ENCODE measurements around the gene PWWP2B. TPM values are rescaled to one million over a fixed set of nuclear protein-coding genes. Genes with fewer than 3 reads are reported as not detected.
A peak's percentile ranks its signal among the peaks of the same experiment; 100 is the strongest.

The PWWP2B gene
- total and polyA plus RNA-seq, 2 of the 13 experiments (the other 11 are each of a cell fraction or from before 2014, with no cell fraction given): 2.3 to 4.7 TPM

GRCh38 chr10:132407846-132408278 lies 10.9 kb downstream of the PWWP2B start (continued):
- TF ChIP-seq ZNF687 (CRISPR knock-in tag; IDR thresholded peaks at IDR 0.05): peak; percentile 35; the same call in 1 of the 2 replicates
- TF ChIP-seq ZNF317 (CRISPR knock-in tag; IDR thresholded peaks at IDR 0.05): 0 out of 2 replicates have a peak, but pooled peaks have one; percentile 3
- no peak for TF ChIP-seq ZNF788 (CRISPR knock-in tag; IDR thresholded peaks at IDR 0.05; ENCODE audit: borderline replicate concordance)
- TF ChIP-seq GABPA (IDR thresholded peaks at IDR 0.05; ENCODE audit: low read depth, low read length): no peak
- peak; percentile 52; the same call in 1 of the 2 replicates for TF ChIP-seq GABPA (CRISPR knock-in tag; IDR thresholded peaks at IDR 0.05; ENCODE audit: low read depth)
- TF ChIP-seq RBFOX2 (IDR thresholded peaks at IDR 0.05; ENCODE audit: low read depth, low read length): 0 out of 2 replicates have a peak, but pooled peaks have one; percentile 9
- no peak for TF ChIP-seq IRF1 (CRISPR knock-in tag; IDR thresholded peaks at IDR 0.05; ENCODE audit: low read depth)
- no peak for TF ChIP-seq ZNF282 (IDR thresholded peaks at IDR 0.05; ENCODE audit: partially characterized antibody)

- ChIA-PET CTCF (ENCODE audit: low intra/inter-chr PET ratio, low total read pairs) (no interaction called here), POLR2A (interaction anchor here (1.1 kb wide), 1 partner anchor 11 kb away, joined by 3 read pairs; no protein-coding TSS in a partner anchor)
- H4K20me1 ChIP-seq (ENCODE audit: insufficient read depth, low read length): no peaks in the 10 kb centered on the region
- FAIRE-seq: no peak
- BruUV-seq (replicated peaks): no TSS peak
- in situ Hi-C loops (cut with HindIII; ENCODE audit: extremely low pct_ligation_motif_present, low pct_unique_long_range_greater_than_20kb): no loop called here
- no peak overlapping the region for H3K4me3 ChIP-seq (replicated peaks in 1 of 3; ENCODE audit: insufficient read depth in 1 of 3, low read depth in 2 of 3, low read length in 3 of 3)
- H3K9me3 ChIP-seq (ENCODE audit: low read length): no peaks in the 10 kb centered on the region
- H3K79me2 ChIP-seq (ENCODE audit: insufficient read depth, low read length): no peaks in the 10 kb centered on the region
- intact Hi-C loops (cut with micrococcal nuclease; ENCODE audit: unreplicated experiment): no loop called here
- H3K4me1 ChIP-seq (ENCODE audit: insufficient read depth, low read length): peaks cover 38% of the 10 kb centered on the region
- no peak for DNase-seq (ENCODE audit: low spot score)
- no CpG with 5 or more reads among the region's 20 CpGs for WGBS (ENCODE audit: low lambda C conversion rate)
- H3K9ac ChIP-seq (ENCODE audit: insufficient read depth, low read depth, low read length): no peak overlapping the region
- no peak overlapping the region for H2AFZ ChIP-seq (ENCODE audit: low read length)
- H3K27ac ChIP-seq (ENCODE audit: extremely low read length, insufficient read depth, low read length): no peak overlapping the region
- H3K27me3 ChIP-seq (ENCODE audit: control insufficient read depth in 1 of 2, insufficient read depth in 2 of 2, low read length in 2 of 2): no peaks in the 10 kb centered on the region; a peak in 1 of 5 replicates
- H3K4me2 ChIP-seq (ENCODE audit: low read depth, low read length): no peak overlapping the region
- H3K36me3 ChIP-seq (replicated peaks in 1 of 2; ENCODE audit: control insufficient read depth in 1 of 2, insufficient read depth in 2 of 2, low read length in 2 of 2): no peaks in the 10 kb centered on the region
- no peak for ATAC-seq
- TF ChIP-seq ZNF574 (CRISPR knock-in tag; IDR thresholded peaks at IDR 0.05) (no peak), ZBTB33 (CRISPR knock-in tag; IDR thresholded peaks at IDR 0.05) (peak; percentile 67; the same call in 1 of the 2 replicates), ZFP91 (CRISPR knock-in tag; IDR thresholded peaks at IDR 0.05; ENCODE audit: borderline replicate concordance) (peak; percentile 25; the same call in 1 of the 2 replicates)
Measured at GRCh38 chr10:132408367-132408781, 11.4 kb downstream of the PWWP2B start.
